Astrocyte of the cerebellum (primary cell): ENCODE results near the gene FARS2.

Experiments used
- DNase-seq: peaks from one replicate; pipeline ENCODE4 v3.0.0-alpha.2; 2011; ENCODE audit warnings: low read depth
- H3K4me3 ChIP-seq: 2 replicates; pipeline ENCODE4 v1.5.1; 2011; ENCODE audit warnings: mild to moderate bottlenecking, low read depth, low read length, moderate library complexity
- in situ Hi-C: cut with HindIII; loops from 2 replicates; pipeline ENCODE4 v1.10.0; 2017; ENCODE audit warnings: low sequenced_read_pairs
- TF ChIP-seq, protein P1 (sequence below): IDR thresholded peaks from 2 replicates; pipeline ENCODE4 v1.5.1; 2012; ENCODE audit warnings: low read length, low read depth, moderate library complexity, mild to moderate bottlenecking; ENCODE audit errors: missing control alignments

The FARS2 gene

DNA sequence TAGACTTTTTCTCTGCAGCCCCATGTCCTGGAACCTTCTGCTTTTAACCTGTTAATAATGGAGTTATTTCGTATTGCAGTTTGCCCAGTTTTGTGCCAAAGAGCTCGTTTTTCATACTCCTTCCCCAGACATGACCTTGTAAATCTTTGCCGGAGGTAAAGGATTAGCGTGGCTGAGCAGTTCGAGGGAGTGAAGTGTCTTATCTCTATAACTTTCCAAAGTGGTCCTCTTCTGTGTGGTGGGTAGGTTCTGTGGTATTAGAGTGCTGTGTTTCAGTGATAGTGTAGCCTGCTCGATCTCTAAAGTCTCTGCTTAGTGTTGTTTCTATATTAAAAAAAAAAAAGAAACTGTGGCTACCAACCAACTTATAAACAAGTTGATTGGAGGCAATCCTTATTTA, 67.5 kb downstream of the FARS2 start:
- H3K4me3 ChIP-seq = no peak overlapping the region
- TF ChIP-seq, protein P1, sequence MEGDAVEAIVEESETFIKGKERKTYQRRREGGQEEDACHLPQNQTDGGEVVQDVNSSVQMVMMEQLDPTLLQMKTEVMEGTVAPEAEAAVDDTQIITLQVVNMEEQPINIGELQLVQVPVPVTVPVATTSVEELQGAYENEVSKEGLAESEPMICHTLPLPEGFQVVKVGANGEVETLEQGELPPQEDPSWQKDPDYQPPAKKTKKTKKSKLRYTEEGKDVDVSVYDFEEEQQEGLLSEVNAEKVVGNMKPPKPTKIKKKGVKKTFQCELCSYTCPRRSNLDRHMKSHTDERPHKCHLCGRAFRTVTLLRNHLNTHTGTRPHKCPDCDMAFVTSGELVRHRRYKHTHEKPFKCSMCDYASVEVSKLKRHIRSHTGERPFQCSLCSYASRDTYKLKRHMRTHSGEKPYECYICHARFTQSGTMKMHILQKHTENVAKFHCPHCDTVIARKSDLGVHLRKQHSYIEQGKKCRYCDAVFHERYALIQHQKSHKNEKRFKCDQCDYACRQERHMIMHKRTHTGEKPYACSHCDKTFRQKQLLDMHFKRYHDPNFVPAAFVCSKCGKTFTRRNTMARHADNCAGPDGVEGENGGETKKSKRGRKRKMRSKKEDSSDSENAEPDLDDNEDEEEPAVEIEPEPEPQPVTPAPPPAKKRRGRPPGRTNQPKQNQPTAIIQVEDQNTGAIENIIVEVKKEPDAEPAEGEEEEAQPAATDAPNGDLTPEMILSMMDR = no peak
- no peak for DNase-seq
- in situ Hi-C loops = no loop called here

DNA sequence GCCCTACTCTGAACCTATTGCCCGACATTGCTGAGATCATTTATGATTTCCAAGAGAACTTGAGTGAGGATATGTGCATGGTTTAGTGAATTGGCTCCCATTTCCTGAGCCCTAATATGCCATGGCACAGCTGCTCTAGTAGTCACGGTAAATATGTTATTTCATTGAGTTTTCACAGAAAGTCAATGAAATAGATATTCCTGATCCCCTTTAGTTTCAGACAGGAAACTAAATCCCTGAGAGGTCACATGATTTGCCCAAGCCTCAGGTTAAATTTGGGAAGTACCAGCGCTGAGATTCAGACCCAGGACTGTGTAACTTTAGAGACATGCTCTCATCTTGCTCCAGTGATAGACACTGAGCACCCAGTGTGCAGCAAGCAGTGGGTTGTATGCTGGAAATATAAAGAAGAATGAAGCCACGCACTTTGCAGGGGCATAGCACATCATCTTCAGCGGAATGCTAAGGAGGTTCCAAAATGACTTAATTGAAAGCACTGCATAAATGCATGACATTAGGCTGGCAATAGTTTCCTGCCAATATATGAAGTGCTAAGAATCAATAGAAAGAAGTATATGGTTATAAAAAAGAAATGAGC, 70.6 kb downstream of the FARS2 start:
- no peak overlapping the region for H3K4me3 ChIP-seq
- DNase-seq = no peak
- TF ChIP-seq, protein P1 = no peak
- in situ Hi-C loops = no loop called here

DNA sequence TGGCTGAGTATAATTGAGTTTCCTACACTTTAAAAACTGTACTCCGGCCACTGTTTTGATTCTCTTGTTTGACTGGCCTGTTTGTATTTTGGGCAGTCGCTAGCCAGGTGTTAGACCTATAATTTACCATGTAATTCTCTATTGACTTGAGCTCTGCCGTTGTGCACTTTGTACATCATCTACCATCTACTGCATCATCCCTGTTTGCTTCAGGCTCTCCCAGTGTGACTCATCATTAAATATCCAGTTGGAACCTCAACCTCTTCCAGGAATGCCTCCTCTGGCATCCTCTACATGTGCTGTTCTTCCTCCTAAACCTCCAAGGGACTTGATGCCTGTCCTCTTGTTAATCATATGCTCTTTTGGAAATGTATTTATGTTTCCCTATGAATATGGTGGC, 72.3 kb downstream of the FARS2 start:
- DNase-seq = peak; percentile 16
- TF ChIP-seq, protein P1 = no peak
- no peak overlapping the region for H3K4me3 ChIP-seq
- in situ Hi-C loops = no loop called here

DNA sequence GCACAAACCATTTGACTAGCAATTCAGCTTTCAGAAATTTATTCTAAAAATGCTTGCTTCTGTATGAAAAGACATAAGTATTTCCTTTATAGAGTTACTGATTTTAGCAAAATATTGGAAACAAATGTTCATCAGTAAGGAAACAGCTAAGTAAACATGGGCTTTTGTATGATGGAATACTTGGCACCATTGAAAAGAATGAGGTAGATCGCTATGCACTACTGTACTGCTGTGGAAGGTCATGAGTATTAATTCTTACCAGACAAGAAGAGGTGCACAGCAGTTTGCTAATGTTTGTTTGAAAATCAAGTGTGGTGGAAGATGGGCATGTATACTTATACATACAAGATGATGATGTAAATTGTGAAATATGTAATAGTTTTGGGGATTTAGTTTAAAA, 73.0 kb downstream of the FARS2 start:
- peak; percentile 39 for DNase-seq
- in situ Hi-C loops = no loop called here

DNA sequence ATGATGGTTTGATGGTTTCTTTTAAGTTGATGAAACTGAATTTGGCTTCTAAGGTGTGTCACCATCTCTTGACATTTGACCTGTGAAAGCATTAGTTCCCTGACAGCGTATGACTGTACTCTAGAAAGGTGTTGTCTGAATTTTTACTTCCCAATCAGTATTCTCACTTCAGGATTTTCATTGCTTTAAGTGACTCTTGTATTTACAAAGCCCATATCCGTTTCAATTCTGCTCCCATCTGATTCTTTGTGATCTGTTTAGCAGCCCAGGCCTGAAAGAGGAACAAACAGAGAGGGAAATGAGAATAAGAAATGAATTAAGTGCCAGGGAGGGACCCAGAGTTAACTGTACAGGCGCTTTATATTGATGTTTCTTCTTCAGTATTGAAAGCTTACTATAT, 73.7 kb downstream of the FARS2 start:
- in situ Hi-C loops = no loop called here
- no peak for DNase-seq
- TF ChIP-seq, protein P1 = no peak

More for the DNA sequence above, 73.0 kb downstream of the FARS2 start:
- no peak overlapping the region for H3K4me3 ChIP-seq
- TF ChIP-seq, protein P1 = no peak

DNA sequence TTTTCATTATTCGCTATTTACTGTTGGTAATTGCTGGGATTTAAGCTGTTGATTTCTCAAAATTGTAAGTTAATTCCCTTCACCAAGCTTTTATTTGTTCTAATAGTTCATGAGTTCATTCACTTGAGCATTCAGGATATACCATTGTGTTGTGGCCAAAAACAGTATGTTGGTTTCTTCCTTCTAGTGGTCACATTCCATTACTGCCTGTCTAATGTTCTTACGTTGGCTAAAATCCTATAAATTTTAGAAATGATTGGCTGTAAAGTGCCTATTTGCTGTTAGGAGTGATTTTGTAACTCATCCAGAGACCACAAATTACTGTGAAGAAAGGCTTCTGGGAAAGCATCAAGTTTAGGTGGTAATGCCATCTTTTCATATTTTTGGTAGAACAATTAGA, 76.3 kb downstream of the FARS2 start:
- no peak overlapping the region for H3K4me3 ChIP-seq
- TF ChIP-seq, protein P1 = no peak
- DNase-seq = peak; percentile 91
- in situ Hi-C loops = no loop called here

More for the DNA sequence above, 73.7 kb downstream of the FARS2 start:
- no peak overlapping the region for H3K4me3 ChIP-seq
